ENCODE results near the gene OTUB1.
"Not testable (repeated sequence)": the region's sequence is repeated elsewhere in the genome, so short reads cannot be mapped to it uniquely, and the experiment has no call there.

OTUB1 gene, protein sequence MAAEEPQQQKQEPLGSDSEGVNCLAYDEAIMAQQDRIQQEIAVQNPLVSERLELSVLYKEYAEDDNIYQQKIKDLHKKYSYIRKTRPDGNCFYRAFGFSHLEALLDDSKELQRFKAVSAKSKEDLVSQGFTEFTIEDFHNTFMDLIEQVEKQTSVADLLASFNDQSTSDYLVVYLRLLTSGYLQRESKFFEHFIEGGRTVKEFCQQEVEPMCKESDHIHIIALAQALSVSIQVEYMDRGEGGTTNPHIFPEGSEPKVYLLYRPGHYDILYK

DNA sequence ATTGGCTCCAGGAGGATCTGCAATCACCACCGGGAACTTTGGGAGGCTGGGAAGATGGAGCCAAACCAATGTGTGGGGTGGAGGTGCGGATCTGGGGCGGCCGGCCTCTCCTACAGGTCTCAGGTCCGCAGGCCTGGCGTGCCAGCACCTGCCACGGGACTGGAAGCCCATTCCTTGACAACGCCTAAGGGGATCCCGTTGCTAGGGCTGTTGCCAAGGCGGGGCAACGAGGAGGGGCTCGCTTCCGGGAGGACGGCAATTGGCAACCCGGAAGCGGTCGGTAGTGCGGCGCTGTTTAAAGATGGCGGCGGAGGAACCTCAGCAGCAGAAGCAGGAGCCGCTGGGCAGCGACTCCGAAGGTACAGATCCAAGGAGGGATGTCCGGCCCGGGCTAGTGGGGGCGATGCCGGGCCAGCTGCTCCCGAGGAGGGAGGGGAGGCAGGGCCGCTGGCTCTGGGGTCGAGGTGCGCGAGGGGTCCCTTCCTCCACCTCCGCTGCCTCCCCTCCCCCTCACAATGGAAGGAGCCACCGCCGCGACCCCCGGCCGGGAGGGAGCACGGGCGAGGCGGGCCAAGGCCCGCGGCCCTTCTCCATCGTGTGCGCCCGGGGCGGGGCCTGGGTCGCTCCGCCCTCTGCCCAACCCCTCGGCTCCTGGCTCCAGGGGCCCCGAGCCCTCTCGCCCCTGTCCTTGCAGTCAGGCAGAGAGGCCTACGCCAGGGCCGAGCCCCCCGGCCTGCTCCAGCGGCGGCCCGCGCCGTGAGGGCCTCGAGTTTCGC, at the start of gene OTUB1:
OTUB1 (plus strand) TSS at position 283 of the 776 bp plus-strand sequence; CDS start at position 302, 19 bp downstream.
- DNase-seq (ENCODE audit: low spot score), result peak; percentile 93

DNA sequence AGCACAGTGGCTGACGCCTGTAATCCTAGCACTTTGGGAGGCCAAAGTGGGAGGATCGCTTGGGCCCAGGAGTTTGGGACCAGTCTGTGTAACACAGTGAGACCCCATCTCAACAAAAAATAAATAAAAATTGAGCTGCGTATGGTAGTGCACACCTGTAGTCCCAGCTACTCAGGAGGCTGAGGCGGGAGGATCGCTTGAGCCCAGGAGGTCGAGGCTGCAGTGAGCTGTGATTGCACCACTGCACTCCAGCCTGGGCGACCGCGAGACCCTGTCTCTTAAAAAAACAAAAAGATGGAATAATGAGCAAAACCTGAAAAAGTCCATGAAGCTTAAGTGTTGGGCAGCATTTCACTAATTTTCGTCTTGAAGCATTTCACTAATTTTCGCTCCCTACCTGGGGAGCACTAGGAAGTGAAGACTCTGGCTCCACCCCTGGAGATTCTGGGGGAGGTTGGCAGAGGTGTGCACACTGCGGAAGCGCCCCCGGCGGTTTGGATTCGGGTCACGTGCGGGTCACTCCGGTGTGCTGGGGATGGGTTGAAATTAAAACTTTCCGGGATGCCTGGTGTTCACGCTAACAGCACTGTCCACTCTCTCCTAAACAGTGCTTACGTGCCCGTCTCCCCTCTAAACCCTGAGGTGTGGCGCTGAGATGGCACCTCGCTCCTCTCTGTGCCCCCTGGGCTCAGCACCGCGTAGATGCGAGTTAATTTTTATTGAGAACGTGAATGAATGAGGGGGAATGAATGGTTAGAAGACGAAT, 48.3 kb upstream of the OTUB1 start:
- no peak for DNase-seq (ENCODE audit: low spot score)

DNA sequence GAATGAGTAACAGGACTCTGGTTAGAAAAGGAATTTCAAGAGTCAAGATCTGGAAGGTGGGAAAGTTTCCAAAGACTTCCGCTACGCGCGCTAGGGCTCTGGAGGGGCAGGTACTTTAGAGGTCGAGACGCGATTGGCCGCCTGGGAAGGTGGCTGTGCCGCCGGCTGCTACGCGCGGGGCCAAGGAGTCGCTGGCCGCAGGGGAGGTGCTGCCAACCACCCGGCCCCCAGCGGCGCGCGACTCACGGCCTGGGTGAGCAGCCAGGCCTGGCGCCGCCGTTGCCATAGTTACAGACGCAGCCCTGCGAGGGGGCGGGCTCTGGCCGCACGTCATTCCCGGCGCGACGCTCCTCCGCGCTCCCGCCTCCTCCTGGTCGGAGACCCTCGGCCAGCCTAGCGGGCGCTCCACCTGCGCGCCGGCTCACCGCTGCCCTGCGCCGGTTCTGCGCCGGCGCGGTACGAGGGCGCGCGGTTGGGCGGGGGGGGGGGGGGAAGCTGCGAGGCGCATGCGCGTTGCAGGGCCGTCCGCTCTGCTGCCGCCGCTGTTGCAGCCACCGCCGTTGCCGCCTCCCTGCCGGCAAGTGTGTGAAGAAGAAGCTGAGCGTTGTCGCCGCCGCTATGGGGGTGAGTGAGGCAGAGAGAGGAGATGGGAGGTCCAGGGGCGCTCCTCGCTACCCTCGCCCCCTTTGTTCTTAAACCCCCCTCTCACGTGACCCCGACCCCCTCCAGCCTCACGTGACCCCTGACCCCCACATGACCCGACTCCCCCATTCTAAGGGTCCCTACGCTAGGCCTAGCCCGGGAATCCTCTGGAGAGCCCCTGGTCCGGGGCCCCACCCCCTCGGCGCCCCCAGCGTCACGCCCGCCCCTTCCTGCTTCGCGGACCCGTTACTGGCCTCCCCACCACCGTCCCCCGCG, 47.5 kb upstream of the OTUB1 start, which contains the start of gene NAA40:
NAA40 (plus strand) TSS at position 524 of the 918 bp plus-strand sequence; CDS start at position 619, 95 bp downstream.
- peak; percentile 93 for DNase-seq (ENCODE audit: low spot score)

DNA sequence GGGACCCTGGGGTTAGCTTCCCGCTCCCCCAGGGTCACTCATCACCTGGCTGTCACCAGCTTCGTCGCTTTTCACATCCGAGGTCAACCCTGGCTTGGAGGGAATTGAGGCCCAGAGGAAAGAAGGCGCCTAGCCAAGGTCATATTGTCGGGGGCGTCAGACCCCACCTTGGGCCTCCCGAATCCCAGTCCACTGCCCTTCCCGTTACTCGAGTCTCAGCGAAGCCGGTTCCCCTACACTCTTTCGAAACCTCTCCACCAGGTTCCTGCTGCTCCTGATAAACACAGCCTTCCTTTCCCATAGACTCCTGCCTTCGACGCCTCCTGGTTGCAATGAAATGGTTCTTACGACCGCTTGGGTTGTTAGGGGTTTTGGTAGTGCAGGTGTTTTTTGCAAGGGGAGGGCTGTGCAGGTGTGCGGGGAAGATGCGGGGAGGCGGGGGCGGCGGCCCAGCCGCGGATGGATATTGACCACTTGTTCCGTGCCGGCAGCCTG, 46.8 kb upstream of the OTUB1 start:
- no peak for DNase-seq (ENCODE audit: low spot score)

DNA sequence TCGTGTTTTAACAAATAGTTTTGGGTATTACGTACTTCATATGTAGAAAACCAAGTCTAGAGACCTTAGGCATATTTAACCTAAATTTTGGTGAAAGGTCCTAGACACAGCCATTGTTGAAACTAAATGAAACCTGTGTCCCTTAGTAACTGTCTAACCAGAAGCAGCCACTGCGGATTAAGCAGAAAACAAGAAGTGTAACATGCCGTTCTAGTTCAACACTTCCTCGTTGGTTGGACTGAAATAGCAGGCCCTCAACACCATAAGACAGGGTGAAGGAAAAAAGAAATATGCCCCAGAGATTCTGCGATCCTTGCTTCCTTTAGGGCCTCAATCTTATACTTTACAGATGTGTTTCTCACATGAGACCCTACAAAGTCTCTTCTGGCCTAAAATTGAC, 45.5 kb upstream of the OTUB1 start:
- DNase-seq (ENCODE audit: low spot score), result no peak

DNA sequence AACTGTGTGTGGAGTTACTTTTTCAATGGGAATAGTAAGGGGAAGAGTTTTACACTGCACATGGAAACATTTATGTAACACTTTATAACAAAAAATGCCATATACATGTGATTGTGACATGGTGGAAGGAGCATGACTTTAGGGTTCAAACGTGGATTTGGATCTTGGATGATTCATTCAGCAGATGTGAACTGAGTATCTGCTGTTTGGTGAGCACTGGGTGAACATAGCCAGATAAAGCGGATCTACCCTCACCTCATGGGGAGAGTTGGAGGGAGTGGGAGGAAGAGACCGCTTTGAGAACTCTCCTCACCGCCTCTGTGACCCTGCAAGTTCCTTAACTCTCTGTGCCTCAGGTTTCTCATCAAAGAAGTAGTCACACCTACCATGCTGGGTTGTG, 44.3 kb upstream of the OTUB1 start:
- DNase-seq (ENCODE audit: low spot score), result no peak

DNA sequence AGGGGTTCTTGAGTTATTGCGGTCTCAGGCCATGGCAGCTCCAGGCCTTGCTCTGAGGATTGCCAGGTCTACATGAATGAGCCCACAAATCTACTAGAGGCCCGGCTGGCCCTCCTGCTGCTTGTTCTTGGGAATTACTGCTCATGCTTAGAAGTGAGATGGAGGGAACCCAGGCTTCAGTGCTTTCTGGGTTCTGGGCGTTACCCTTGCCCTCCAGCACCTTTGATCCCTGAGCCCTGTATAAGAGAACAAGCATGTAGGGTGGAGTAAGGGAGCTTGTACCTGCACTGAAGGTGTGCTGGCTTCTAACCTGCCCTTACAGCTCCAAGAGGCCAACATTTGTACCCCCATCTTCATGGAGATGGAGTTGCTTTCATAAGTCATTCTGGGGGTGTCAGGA, 43.4 kb upstream of the OTUB1 start:
- no peak for DNase-seq (ENCODE audit: low spot score)

DNA sequence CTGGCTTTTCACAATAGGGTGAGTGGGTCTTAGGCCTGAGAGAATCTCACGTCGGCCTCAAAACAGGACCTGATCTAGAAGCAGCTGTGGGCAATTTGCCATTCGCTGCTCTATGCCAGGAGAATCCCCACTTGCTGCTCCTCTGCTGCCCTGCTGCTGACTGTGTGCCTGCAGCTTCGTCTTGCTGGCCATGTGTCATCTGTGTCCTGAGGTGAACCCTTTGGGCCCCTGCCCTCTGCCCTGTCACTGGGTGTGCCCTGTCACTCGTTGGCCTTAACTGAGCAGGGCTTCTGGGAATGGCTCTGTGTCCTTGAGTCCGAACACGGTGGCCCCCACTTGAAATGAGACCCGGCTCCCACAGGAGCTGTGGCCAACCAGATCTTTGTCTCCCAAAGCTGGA, 41.3 kb upstream of the OTUB1 start:
- no peak for DNase-seq (ENCODE audit: low spot score)

DNA sequence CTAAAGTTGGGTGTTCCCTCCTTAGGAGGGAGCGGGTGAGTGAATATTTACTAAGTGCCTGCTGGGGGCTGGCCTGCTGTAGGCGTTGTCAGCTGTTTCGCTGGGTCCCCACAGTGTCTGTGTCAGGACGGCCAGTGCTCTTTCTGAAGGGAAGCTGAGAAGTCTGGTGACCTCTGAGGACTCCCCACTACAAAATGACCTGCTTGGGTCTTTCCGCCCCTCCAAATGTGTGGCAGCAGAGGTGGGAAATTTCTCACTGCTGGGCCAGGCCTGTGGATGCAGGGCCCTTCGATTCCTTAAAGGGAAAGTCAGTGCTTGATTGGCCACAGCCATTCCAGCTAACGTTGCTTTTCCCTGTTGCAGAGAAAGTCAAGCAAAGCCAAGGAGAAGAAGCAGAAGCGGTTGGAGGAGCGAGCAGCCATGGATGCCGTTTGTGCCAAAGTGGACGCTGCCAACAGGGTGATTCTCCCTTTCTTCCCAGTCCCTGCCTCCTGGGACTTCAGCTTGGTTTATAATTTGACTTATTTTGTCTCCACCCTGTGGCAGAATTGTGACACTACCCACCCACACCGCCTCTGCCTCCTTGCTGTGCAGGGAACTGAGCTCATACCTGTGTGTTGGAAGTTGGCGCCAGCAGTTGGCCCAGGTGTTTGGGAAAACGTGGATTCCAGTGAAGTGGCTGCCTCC, 40.6 kb upstream of the OTUB1 start:
- DNase-seq (ENCODE audit: low spot score), result peak; percentile 77

DNA sequence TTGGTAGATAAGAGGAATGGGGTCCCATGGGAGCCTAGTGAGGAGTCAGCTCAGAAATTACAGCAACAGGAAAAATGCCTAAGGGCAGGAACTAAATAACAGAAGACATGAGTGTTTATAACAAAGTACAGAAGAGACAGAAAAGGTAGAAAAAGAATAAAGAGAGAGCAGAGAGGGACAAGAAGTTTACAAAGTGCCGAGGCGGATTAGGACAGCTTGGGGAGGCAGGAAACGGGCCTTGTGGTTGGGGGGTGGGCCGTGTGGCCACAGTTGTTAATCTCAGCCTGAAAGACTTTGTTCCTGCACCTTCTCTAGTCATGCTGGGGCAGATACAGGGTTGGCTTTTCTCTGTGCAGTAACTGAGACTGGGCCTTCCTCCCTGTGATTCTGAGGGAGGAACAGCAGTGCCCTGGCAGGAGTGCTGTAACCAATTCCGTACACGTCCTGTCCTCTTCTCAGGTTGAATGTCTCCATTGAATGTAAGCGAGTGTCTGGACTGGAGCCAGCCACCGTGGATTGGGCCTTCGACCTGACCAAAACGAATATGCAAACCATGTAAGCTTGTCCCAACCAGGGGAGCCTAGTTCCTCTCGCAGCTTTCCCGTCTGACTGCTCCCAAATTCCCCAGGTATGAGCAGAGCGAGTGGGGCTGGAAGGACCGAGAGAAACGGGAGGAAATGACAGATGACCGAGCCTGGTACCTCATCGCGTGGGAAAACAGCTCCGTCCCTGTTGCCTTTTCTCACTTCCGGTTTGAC, 34.3 kb upstream of the OTUB1 start:
- no peak for DNase-seq (ENCODE audit: low spot score)

DNA sequence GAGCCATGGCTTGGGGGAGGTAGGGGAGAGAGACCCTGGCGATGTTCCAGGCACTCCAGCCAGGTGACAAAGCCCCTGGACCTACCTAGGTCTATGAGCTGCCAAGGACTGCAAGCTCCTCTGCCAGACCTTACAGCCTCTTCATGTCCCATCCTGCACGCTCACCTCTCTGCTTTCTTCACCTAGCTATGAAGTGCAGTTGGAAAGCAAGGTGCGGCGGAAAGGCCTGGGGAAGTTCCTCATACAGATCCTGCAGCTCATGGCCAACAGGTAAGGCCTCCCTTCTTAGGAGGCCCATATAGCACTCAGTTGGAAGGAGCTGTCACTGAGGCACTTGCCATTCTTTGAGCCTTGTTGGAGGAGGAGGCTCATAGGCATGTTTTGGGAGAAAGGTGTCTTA, 33.7 kb upstream of the OTUB1 start:
- no peak for DNase-seq (ENCODE audit: low spot score)

DNA sequence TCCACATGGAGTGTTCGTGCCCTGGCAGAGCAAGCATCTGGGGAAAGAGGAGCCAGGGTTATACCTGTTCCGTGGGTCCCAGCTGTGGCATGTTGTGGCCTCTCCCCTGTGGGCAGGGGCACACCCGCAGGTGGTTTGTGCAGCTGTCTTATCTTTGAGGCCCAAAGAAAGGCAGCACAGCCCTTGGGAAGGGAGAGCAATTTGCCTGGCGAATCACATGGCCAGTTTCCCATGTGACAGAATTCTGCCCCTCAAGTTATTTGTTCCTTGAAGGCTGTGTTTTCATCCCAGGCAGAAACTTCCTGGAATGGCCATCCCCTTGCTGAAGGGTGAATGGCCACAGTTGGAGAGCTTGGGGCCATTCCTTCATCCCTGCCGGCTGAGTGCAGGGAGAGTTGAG, 28.2 kb upstream of the OTUB1 start:
- no peak for DNase-seq (ENCODE audit: low spot score)

DNA sequence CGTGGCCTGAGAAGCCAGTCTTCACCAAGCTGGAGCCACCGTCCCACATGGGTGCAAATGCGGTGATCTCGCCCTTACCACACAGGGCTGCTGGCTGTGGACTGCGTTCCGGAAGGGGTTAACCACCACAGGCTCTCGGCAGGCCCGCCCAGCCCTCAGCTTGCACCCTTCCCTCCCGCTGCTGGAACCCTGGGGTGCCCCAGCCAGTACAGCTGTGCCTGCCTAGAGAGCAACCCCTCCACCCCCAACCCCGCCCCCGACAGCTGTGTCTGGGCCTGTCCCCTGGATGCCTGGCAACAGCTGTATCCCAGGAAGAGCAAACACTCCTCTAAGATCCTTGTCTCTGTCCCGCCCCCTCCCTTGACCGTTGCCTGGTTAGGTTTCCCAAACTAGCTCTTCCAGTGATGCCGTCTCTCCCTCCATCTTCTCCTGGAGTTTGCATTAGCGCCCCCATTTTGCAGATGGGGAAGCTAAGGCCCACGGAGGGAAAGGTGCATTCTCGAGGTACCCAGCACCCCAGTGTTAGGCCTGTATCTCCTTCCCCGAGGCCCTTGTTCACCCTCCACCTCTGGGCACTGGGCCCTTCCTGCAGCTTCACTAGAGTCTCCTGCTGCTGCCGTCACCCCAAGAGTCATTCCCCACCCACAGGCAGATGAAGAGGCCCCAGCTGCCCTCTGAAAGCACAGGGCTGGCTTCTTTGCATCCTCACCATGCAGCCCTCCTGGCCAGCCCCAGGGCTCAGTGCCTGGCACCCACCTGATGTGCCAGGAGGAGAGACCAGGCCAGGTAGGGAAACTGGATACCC, 24.4 kb upstream of the OTUB1 start:
- DNase-seq (ENCODE audit: low spot score), result peak; percentile 87

DNA sequence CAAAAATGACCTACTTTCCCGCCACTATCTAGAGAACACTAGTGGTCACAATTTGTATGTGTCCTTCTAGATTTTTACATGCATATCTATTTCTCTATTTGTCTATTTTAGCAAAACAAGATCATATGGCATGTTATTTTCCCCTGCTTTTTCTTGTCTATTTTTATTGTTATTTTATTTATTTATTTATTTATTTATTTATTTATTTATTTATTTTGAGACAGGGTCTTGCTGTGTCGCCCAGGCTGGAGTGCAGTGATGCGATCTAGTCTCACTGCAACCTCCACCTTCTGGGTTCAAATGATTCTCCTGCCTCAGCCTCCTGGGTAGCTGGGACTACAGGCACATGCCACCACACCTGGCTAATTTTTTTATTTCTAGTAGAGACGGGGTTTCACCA, 22.3 kb upstream of the OTUB1 start:
- not testable (repeated sequence) for DNase-seq (ENCODE audit: low spot score)

DNA sequence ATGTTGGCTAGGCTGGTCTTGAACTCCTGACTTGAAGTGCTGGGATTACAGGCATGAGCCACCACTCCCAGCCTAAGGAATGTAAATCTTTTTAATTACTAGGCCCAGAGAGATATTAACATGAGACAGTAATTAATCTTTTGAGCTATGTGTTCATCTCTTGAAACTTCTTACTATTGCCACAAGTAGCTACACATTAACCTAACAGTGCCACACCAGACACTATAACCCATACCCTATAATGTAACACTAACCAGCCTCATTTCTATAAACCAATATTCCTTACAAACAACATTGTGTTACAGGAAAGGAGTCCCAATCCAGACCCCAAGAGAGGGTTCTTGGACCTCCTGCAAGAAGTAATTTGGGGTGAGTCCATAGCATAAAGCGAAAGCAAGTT, 19.8 kb upstream of the OTUB1 start:
- no peak for DNase-seq (ENCODE audit: low spot score)

DNA sequence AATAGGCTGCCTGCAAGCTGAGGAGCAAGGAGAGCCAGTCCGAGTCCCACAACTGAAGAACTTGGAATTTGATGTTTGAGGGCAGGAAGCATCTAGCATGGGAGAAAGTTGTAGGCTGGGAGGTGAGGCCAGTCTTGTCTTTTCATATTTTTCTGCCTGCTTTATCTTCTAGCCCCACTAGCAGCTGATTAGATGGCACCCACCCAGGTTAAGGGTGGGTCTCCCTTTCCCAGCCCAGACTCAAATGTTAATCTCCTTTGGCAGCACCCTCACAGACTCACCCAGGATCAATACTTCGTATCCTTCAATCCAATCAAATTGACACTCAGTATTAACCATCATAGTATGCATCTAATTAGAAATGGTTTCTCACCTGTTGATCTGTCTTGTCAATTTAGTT, 16.8 kb upstream of the OTUB1 start:
- no peak for DNase-seq (ENCODE audit: low spot score)

DNA sequence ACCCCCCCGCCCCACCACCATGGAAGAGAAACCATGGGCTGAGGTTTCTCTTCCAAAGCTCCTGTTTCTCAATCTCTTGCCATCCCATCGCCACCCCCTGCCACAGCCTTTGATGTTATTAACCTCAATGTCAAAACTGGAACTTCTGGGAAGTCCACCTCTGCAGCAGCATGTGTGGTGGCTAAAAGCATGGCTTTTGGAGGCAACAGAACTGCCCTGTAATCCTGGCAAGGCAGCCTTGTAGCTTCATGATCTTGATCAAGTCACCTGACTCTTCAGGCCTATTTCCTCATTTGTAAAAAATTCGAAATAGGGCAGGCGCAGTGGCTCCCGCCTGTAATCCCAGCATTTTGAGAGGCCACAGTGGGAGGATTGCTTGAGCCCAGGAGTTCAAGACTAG, 15.3 kb upstream of the OTUB1 start:
- no peak for DNase-seq (ENCODE audit: low spot score)

DNA sequence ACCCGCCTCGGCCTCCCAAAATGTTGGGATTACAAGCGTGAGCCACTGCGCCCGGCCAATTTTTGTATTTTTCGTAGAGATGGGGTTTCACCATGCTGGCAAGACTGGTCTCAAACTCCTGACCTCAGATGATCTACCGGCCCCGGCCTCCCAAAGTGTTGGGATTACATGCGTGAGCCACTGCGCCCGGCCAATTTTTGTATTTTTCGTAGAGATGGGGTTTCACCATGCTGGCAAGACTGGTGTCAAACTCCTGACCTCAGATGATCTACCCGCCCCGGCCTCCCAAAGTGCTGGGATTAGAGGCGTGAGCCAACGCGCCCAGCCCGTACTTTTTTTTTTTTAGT, 12.4 kb upstream of the OTUB1 start:
- DNase-seq (ENCODE audit: low spot score), result not testable (repeated sequence)

Data from left forelimb (tissue), 1 donor.